Activated CD8-positive, alpha-beta memory T cell treated with anti-CD3 and anti-CD28 coated beads for 4 hours (primary cell): ENCODE data around the gene ANKRD12.
"Not testable (repeated sequence)": the region's sequence is repeated elsewhere in the genome, so short reads cannot be mapped to it uniquely, and the experiment has no call there.

ENCODE experiments used
- DNase-seq, 2 donors: peaks; one replicate each; pipeline ENCODE4 v3.0.0-alpha.2; 2020; ENCODE audit warnings: low read depth in 2 of 2

Gene ANKRD12

DNA sequence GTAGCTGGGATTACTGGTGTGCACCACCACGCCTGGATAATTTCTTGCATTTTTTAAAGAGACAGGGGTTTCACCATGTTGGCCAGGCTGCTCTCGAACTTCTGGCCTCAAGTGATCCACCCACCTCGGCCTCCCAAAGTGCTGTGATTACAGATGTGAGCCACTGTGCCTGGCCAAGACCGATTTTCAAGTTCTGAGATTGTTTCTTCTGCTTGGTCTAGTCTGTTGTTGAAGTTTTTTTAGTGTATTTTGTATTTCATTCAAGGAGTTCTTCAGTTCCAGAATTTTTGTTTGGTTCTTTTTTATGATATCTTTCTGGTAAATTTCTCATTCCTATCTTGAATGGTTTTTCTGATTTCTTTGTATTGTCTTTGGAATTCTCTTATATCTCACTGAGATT is 96.4 kb downstream of the ANKRD12 start:
- DNase-seq, result no peak

DNA sequence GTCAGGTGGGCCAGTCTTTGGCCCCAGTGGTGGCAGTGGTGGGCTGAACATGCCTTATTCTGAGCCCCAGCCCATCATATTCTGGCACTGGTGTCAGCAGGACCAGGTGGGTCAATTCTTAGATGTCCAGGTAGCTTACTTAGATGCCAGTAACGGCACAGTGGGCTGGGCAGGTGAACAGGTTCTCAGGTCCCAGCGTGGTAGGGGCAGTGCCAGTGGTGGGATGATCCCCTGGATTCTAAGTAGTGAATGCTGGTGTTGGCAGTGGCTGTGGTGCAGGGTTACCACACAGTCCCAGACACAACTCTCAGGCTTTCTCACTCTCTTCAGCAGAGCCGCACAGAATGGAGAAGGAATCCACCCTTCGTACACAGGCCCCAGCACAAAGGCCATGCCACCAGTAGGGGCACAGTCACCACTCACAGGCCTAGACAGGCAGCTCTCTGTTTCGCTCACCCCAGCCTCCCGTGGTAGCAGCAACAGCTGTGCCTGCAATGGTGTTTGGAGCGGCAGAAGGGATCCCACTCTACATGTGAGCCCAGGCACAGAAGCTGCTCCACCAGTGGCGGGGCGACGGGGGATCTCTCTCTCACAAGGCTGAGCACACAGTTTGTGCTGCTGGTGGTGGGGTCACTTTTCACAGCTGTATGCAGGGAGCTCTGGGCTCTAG is 97.3 kb downstream of the ANKRD12 start:
- no peak for DNase-seq

DNA sequence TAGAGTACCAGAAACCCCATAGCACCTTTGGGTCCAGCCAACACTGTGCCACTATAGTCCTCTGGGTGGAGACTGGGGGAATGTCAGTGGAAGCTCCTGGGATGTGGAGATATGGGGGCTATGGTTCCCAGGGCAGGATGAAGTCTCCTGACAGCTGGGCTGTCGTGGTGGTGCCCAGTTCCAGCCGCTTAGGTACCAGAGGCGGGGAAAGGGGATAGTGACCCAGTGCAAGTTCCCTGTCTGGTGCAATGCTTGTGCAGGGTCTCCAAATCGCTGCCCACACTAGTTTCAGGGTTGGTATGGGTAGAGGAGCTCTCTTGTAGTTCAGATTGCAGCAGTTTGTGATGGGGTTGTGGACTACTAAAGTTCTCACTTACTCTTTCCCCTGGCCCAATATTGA is 97.9 kb downstream of the ANKRD12 start:
- DNase-seq, result no peak

DNA sequence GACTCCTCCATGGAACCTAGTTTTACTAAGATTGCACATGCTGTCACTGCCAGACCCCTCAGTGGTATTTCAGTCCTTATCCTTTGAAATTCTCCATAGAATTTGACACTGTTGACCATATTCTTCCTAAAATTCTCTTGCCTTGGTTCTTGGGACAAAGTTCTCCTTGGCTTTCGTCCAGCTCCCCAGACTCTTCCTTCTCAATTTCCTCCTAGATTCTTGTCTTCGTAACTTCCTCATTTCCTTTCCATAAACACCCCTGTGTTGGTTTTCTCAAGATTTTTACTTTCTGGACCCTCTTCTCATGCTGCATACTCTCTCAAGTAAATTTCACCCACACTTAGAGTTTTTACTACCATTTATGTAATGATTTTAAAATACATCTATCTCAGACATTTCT is 101.4 kb downstream of the ANKRD12 start:
- no peak for DNase-seq

DNA sequence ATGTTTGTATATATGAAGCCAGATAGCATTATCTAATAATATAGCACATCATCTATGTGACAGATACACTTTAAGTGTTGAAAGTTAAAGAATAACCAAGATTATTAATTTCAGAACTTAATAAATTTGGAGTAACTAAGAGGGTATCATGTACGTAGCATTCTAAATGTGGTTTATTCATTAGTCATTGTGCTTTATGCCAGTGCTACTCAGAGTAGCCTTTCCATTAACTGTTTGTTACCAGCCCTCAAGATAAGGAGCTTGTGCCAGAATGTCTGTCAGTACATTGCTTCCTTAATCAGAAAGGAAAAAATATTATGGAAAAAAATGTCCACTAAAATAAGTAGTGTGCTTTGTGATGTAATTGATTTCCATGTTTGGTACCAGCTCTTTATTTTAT is 103.1 kb downstream of the ANKRD12 start:
- no peak for DNase-seq

DNA sequence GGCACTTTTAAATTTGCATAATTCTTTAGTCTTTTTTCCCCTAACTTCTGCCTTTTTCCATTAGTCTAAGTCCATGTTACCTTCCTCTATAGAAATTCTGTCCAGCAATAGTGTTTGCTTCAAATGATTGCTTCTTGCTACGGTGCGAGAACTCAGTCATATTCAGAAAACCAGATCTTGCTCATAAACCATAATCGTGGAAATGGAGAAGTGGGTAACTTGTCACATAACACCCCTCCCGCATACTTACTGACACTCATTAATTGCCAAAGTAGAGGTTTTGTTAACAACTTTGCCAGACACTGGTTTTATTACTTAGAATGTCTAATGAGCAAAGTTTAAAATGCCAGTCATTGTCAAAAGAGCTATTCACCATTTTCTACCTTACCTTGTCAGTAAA is 103.7 kb downstream of the ANKRD12 start:
- DNase-seq, result no peak

DNA sequence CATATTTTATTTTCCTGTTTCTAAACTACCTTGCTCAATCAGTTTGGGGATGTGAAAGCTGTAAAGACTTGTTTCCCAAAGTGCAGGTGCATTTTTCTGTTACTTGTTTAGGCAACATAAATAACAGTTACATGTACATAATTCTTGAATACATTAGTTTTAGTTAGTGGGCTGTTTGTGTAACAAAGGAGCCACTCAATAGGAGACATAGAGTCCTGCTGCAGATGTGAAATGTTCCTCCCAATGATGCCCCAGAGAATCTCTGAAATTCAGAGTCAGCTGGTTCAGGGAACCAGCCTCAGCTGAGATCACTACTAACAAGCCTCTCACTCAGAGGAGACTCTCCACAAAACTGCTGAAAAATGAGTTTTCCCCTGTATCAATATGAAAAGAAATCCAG is 106.4 kb downstream of the ANKRD12 start:
- no peak for DNase-seq

DNA sequence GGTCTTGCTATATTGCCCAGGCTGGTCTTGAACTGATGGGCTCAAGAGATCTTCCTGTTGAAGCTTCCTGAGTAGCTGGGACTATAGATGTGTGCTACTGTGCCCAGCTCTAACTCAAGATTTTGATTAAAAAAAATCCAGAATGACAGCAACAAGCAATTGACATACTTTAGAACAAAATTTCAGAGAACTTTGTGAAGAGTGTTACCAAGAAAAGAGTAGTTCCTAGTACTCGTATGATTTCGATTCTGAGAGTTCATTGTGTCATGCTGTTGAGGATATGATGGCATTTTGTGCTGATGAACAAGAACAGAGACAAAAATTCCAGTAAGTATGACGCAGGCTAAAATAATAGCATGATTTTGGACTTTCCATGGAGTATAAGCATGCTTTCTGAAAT is 107.8 kb downstream of the ANKRD12 start:
- no peak for DNase-seq

DNA sequence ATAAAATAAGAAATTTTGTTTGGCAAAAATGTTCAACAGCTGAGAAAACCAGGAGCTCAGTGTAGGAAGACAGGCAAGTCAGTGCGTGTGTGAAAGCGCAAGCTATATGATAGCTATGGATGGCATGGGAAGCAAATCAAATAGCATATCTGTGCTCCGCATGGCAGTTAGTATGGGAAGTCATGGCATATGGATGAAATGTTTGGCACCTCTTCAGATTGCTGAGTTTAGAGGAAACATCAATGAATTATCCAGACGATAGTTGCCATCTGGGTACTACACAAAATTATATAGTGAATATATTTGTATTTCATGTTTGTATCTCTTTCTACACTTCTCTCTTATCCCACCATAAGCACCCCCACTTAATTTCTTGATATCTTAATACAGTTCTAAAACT is 112.1 kb downstream of the ANKRD12 start:
- no peak for DNase-seq

DNA sequence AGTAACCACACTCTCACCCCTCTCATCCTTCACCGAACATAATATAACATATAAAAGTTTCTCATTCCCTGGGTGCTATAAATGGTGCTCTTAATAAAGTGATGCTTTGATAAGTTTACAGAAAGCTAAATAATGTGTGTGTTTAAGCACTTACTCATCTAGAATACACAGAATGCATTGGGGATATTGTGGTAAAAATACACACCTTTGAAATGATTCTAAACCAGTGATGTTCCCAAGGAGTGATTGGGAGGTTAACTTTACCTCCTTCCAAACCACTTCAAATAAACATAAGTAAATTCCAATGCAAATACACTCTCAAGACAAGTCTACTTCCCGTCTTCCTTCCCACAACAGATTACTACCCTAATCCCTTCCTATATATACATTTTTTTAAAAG is 112.7 kb downstream of the ANKRD12 start:
- DNase-seq, result no peak

DNA sequence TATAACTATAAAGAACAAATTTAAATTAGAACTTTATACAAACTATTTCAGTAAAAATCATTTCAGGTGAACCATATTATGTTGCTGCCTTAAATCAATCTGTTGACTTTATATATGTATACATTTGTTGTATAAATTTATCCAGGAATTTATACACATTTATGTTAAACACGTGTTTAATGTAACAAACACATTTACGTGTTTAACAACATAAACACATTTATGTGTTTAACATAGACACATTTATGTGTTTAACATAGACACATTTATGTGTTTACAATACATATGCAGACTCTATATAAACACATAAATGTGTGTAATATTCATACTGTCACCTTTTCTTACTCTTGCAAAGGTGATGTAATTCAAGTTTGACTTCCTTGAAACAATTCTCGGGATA is 122.6 kb downstream of the ANKRD12 start:
- no peak for DNase-seq

DNA sequence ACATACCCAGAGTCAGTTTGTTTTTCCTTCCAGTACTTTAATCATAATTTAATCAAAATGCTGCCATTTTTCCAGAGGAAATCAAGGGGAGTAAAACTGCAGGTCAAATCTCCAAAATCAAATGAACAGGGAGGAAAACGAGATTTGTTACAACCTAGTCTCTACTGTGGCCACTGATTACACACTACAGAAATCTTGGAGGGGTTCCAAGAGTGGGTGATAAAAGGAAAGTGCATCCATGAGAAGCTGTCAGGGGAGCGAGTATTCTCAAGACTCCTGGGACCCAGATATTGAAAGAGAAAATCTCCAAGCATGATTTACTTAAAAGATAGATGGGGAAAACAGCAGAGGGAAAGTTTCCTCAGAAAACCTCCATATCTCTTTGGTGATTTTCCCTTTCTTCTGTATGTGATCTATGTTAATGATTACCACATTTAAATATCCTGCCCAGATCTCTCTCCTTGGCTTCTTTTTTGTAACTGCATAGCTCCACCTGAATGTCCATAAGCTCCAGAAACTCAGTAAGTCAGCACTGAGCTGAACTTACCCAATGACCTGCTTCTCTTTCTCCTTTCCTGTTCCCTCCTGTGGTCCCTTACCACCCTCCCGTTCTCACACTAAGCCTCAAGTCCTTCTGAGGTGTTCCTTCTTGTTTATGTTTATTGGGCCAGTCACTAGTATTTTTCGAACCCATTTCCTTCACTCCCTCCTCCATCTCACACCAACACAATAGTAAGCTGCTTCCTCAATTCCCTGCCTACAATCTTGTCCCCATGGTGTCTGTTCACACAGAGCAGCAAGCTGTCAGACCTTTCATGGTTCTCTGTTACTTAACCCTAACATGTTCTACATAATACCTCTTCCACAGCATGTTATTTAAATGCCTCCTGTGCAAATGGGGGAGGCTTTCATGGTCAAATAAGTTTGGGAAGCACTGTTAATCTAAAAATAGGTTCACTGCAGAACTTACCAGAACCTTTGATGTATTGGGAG is 124.1 kb downstream of the ANKRD12 start:
- no peak for DNase-seq

DNA sequence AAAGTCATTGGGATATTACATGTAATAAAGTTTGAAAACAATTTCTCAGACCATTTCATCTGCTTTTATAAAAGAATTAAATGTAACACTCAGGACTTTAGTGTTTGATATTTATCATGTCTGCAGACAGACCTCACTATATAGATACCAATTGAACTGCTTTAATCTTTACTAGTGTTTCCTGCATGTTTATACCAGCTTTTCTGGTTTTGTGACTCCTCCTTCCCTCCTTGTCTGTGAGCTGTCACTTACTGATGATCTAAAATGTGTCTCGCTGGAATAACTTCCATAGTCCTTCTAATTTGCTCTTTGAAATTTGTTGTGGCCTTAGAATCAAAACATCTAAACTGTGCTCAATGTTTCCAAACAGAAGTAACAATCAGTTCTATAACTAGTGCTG is 126.7 kb downstream of the ANKRD12 start:
- no peak for DNase-seq

DNA sequence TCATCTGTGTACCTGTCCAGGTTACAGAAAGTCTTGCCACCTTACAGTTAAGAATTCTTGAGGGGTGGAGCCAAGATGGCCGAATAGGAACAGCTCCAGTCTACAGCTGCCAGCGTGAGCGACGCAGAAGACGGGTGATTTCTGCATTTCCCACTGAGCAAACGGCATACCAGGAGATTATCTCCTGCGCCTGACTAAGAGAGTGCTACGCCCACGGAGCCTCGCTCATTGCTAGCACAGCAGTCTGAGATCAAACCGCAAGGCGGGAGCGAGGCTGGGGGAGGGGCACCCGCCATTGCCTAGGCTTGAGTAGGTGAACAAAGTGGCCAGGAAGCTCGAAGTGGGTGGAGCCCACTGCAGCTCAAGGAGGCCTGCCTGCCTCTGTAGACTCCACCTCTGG is 128.2 kb downstream of the ANKRD12 start:
- not testable (repeated sequence) for DNase-seq

DNA sequence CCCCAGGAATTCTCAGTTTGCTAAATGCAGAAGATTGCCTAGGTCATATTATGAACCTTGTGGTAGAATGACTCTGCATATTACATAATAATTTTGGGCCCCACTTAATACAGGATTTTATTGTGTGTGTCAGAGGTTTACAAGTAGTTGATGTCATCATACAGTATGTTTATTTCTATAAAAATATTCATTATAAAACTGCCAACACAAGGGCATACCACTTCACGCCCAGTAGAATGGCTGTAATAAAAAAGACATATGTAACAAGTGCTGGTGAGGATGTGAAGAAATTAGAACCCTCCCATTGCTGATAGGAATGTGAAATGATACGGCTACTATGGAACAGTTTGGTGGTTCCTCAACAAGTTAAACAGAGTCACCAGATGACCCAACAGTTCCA is 136.6 kb downstream of the ANKRD12 start:
- DNase-seq, result no peak

DNA sequence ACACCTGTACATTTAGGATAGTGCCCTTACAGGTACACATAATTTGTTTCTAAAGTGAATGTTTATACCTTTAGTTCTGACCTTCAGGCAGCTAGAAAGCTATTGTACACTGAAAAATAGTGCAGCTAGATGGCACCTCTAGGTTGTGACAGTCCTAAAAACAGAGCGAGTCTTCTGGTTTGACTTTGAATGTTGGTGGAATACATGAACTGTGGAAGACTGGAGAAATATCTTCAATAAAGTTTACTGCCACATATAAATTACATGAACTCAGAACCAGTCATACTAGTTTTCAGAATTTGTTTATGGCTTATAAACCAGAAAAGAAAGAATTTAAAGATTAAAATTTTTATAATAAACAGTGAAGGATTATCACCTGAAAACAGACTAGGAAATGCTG is 139.3 kb downstream of the ANKRD12 start:
- DNase-seq, result no peak

DNA sequence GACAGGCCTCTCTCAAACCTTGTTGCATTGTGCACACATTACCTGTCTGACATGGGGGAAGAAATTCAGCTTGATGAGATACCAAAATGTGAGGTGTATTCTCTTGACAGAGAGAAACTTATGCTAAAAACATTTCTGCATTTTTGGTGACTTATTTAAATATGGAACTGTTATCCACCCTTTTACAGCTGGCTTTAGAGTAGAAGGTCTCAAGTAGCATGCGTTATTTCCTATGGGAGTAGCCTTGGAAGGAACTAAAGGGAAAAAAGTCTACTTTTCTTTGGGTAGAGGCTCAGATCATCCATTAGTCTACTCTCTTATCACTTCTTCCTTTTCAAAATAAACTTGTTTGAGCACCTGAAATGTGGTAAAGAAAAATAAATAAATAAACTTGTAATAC is 141.4 kb downstream of the ANKRD12 start:
- DNase-seq, result no peak

DNA sequence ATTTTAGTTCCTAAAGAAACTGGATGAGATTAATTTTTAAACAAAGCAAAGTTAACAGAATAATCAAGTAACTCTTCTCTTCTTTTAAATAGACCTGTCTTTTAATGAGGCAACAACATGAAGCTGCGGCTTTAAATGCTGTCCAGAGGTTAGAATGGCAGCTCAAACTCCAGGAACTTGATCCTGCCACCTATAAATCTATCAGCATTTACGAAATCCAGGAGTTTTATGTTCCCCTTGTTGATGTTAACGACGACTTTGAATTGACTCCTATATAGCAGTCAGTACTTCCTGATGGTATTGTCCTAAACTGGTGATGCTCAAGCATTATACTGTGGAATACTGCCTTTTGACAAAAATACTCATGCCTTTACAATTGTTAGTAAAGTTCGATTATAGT is 144.3 kb downstream of the ANKRD12 start:
- DNase-seq, result no peak

DNA sequence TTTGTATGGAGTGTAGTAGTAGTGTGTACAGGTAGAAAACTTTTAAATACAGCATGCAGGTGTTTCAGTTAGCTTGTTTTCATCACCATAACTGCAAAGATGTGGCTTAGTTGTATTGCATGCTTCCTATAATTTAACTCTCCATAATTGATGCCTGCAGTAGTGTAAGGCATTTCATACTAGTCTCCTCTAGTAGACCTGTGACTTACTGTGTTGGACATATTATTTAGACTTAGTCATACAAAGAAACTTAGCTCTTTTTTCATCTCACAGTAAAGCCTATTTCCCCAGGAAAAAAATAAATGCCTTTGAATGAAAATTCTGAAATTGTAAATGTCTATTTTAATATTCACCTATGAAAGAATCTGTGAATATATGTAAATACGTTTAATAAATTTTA is 145.2 kb downstream of the ANKRD12 start:
- no peak for DNase-seq

DNA sequence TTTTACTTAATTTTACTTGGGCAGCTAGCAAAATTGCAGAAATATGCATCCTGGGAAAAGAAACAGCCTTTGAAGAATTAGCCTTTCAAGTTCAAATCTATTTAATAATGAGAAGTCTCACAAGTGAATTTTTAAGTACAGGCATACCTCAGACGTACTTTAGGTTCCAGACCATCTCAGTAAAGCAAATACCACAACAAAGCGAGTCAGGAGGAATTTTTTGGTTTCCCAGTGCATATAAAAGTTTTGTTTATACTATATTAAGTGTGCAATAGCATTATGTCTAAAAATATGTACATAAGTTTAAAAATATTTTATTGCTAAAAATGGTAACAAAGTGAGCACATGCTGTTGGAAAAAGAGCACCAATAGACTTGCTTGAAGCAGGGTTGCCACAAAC is 147.2 kb downstream of the ANKRD12 start:
- no peak for DNase-seq

DNA sequence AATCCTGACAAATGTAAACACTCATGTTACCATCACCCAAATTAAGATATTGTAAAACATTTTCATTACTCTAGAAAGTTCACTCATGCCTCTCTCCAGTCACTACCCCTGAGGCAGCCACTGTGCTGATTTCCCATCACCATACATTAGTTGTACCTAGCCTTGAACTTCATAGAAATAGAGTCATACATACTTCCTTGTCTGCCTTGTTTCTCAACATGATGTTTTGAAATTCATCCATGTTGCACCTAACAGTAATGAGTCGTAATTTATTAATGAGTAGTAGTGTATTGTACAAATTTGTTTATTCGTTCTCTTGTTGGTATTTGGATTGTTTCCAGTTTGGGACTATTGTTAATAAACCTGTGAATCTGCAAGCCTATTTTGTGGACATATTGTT is 149.0 kb downstream of the ANKRD12 start:
- no peak for DNase-seq

DNA sequence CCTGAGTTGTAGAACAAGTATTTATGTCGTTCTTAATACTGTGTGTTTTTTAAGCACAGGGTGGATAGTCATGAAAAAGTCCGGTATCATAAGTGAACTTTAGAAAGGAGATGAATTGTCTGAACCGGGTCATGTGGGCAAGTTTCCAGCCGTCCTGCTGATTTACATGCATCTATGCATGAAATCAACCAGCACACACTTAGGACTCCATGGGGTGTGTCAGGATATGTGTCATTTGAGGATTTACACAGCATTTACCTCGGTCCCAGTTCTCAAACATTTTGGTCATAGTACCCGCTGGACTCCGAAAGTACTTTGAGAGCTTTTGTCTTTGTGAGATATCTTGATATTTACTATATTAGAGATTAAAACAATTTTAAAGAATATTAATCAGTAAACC is 150.5 kb downstream of the ANKRD12 start:
- DNase-seq, result no peak

DNA sequence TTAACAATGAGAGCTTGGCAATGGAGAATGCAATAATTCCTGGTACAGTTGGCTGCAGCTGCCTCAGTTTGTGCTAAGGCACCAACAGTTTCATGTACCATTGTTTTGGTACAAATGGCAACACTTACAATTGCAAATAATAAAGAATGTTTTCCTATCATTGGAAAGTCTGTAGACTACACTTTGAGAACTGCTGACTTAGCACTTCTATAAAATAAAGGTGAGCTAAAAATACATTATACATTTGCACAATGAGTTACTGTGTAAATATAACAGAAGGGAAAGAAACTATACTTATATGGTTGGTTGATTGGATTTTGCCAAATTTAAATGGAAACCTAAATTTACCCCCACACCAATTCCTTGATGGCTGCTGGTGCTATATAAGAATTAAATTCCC is 153.1 kb downstream of the ANKRD12 start:
- no peak for DNase-seq
